ENCODE data around the gene ORC3.

- no peak for TF ChIP-seq POLR2A (IDR thresholded peaks at IDR 0.05; ENCODE audit: low read depth, low read length)
- TF ChIP-seq EZH2 (IDR thresholded peaks at IDR 0.05; ENCODE audit: borderline replicate concordance, low read depth, low read length, severe bottlenecking) = no peak
Observed at GRCh38 chr6:87645080-87645479, 55.1 kb downstream of the ORC3 start.
